COLO668 (cell line): ENCODE measurements around the gene SLC29A1.
A peak's percentile ranks its signal among the peaks of the same experiment; 100 is the strongest.

Experiments
- DNase-seq: peaks from one replicate; lab custom pipeline; 2025; ENCODE audit not compliant: unreplicated experiment; lab: John Stamatoyannopoulos, UW

The SLC29A1 gene

GRCh38 chr6:44264154-44265006 lies 41.0 kb downstream of the SLC29A1 start:
- DNase-seq = no peak

DNA sequence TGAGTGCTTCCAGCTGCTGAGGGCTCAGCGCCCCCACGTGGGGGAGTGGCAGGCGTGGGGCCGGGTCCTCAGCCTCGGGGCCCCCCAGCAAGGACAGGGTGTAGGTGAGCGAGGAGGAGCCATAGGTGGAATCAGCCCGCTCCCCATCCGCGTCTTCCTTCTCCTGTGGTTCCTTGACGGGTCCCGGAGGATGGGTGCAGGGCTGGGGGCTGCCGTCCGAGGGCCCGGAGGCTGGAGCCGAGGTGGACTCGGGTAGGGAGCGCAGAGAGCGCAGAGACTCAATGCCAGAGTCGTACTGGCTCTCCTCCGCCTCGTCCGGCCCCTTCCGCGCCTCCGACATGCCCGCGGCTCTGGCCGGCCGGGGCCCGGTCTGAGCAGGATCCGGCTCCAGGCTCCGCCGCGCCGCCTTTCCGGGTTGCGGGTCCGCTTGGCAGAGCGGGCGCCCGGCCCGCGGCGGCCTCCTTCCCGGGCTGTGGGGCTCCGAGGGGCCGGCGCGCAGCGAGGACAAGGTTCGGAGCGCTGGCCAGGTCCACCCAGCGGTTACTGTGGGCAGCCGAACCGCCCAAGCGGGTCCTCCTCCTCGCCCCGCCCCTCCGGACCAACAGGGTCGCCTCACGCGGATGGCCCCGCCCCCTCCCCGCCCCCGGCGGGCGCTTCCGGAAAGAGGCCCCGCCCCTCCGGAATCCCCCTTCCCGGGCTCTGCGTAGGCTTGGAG lies 41.8 kb downstream of the SLC29A1 start, which contains the start of gene NFKBIE:
NFKBIE (minus strand) TSS at position 545 of the 715 bp plus-strand sequence; CDS start at position 340, 205 bp downstream.
- DNase-seq = peak; percentile 87

- no peak for DNase-seq
Observed at GRCh38 chr6:44265722-44266233, 42.4 kb downstream of the SLC29A1 start.

DNA sequence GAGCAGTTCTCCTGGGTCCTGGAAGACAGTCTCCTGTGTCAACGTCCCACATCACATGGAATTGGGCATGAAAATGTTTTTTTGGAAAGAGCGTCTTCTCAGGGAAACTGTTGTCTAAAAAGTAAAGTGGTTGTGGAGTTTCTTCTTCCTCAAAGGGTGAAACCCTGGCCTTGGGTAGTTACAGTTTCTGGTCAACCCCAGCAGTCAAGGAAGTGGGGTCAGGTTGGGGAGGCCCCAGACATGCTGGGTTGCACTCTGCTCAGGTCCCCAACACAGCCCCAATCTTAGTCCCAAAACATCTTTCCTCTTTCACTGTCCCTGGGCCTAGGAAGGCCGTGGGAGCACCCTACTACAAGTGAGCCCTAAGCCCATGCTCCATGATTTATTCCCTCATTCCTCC lies 43.0 kb downstream of the SLC29A1 start:
- DNase-seq = no peak

DNA sequence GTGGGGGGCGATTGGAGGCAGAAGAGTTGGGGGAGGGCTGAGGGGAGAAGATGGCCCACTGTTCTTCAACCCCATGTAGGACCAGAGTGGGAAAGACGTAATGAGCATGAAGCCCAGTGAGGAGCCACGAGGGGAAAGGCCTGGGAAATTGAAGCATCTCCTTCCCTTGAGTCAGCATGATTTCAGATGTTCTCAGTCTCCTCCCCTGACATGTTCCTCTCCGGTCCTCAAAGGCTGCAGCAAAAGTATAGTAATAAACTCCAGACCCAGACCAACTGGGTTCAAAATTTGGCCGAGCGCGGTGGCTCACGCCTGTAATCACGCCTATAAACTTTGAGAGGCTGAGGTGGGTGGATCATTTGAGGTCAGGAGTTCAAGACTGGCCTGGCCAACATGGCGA lies 43.9 kb downstream of the SLC29A1 start:
- no peak for DNase-seq

DNA sequence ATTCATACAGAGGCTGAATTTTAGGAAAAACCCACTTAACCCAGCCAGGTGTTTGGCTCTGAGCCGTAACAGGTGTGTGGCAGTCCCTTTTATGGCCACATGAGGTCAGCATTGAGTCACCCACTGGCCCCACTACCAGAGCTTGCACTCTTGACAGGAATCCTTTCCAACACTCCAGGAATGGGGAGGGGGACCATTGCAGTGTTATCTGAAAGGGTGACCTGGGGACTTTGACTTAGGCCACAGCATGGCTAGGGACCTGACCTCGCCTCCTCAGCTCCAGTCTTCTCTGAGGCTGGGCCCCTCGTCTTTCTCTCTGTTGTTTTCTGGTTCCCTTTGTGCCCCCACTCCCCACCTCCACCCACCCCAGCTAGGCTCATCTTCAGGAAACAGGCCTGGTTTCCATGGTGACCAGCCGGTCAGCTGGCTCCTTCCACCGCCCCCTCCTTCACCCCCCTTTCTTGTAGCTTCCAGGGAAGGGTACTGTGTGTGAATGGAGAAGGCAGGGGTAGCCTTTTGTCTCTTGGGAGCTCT lies 44.8 kb downstream of the SLC29A1 start:
- DNase-seq = peak; percentile 36

DNA sequence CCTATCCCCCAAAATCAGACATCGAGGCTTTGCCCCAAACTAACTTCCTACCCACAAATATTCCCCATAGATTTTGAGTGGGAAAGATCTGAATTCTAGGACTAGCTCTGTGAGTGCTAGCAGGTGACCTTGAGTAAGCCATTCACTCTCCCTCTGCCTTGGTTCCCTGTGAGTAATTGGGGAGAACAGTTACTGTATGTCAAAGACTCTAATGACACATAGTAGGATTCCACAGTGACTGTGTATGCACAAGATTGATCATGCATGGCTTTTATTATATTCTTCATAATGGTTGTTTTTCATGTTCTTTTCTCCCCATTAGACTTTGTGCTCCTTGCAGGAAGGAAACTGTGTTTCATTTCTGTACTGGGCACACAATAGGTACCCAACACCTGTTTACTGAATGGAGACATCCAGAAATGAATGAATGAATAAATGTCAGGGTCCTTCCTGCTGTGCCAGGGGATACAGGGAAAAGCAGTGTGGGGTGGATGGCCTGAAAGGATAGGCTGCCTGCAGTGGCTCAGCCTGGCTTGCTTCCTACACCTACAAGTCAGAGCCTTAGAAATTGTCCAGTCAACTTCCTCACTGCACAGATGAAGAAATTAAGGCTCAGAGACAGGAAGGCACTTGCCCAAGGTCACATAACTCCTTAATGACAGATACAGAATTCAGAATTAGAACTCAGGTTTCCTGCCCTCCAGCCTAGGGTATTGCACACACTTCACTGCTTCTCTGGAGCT lies 46.0 kb downstream of the SLC29A1 start:
- no peak for DNase-seq

DNA sequence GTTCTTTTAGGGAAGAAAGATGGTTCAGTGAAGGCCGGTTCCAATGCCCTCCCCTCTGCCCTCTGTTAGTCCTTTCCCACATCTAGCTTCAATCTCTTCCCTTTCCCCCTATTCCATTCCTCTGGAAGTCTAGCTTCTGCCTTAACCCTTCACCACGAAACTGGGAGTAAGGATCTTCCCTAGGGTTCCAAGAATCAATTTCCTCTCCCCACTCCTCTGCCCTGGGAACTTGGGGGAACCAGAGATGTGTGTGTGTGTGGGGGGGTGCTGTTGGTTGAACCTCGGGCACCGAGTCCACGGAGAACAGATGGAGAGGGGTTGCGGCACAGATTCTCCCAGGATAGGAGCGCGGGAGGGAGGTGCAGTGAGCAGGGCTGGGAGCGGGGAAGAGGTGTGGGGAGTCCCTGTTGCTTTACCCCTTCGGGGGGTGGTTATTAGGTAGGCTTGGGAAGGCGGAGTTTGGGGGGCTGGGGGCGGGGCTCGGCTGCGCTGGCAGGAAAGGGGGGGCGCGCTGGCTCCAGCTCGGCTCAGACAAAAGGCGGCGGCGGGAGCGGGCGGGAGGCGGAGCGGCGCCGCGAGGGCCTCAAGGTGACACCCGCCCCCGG lies 46.6 kb downstream of the SLC29A1 start, which contains the start of gene TMEM151B:
TMEM151B (plus strand) TSS at position 530 of the 605 bp plus-strand sequence. CDS start 293 bp downstream, outside the sequence.
- no peak for DNase-seq

GRCh38 chr6:44270526-44271405 lies 47.4 kb downstream of the SLC29A1 start:
- no peak for DNase-seq

DNA sequence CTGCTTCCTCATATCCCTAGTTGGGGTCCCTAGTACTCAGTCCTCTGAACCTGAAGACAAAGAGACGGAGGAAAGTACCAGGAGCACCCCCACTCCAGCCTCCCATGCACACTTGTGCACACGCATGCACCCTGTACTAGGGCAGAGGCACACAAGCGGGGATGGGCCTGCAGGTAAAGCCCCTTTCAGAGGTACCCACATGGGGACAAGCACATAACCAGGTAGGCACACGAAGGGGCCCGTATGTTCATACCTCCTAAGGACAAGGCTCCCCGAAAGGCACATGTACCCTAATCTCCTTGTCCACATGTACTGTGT lies 48.0 kb downstream of the SLC29A1 start:
- no peak for DNase-seq

DNA sequence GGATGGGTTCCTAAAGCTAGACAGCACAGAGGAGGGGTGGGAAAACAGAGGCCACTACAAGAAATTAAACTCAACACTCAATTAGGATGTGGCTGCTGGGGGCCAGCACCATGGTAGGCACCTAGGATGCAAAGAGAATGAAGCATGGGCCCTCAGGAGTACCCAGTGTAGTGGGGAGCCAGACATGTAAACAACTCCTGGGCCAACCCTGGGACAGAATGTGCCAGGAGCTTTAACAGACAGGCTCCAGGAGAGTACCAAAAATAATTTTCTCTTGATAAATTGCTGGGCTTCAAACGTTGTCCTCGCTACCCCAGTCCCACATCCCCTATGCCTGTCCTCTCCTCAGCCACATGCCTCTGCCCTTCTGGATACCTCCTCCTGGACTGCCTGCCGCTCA lies 48.5 kb downstream of the SLC29A1 start:
- DNase-seq = no peak

DNA sequence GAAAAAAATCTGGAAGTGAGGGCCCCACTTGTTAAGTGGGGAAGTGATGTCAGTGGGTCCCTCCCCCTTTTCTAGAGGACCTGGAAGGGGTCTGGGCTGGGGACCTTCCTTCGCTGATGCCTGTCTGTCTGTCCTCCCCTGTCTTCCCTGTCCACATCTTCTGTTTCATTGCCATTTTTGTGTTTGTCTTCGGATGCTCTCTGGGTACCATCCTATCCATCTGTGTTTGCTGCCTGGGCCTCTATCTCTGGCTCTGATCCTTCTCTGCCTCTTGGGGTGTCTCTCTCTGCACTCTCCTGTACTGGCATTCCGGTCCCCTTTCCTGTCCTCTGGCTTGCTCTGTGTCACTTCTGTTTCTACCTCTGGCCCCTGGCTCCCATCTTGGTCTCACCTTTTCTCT lies 49.1 kb downstream of the SLC29A1 start:
- DNase-seq = no peak

DNA sequence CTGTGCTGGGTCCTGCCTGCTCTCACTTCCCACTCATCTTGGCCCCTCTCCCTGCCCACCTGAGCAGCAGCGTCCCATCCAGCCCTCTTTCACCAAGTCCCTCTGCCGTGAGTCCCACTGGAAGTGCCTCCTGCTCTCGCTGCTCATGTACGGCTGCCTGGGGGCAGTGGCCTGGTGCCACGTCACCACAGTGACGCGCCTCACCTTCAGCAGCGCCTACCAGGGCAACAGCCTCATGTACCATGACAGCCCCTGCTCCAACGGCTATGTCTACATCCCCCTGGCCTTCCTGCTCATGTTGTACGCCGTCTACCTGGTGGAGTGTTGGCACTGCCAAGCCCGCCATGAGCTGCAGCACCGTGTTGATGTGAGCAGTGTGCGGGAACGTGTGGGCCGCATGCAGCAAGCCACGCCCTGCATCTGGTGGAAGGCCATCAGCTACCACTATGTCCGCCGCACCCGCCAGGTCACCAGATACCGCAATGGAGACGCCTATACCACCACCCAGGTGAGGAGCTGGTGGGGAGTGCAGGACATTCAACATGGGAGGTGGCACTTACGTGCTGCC lies 49.7 kb downstream of the SLC29A1 start:
- no peak for DNase-seq

DNA sequence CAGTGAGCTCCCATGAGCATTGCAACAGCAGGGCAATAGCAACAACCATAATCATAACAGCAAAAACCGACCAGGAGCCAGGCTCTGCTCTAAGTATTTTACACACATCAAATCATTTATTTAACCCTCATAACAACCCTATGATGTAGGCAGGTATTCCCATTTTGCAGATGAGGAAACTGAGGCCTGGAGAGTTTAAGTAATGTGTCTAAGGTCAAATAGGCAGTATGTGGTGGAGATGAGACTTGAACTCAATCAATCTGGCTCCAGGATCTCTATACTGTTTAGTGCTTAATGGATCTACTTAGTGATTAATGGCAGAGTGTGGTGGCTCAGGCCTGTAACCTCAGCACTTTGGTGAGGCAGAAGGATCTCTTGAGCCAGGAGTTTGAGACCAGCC lies 50.2 kb downstream of the SLC29A1 start:
- no peak for DNase-seq

GRCh38 chr6:44275271-44275748 lies 51.9 kb downstream of the SLC29A1 start:
- DNase-seq = no peak

- peak; percentile 69 for DNase-seq
Observed at GRCh38 chr6:44275749-44276648, 52.6 kb downstream of the SLC29A1 start.

DNA sequence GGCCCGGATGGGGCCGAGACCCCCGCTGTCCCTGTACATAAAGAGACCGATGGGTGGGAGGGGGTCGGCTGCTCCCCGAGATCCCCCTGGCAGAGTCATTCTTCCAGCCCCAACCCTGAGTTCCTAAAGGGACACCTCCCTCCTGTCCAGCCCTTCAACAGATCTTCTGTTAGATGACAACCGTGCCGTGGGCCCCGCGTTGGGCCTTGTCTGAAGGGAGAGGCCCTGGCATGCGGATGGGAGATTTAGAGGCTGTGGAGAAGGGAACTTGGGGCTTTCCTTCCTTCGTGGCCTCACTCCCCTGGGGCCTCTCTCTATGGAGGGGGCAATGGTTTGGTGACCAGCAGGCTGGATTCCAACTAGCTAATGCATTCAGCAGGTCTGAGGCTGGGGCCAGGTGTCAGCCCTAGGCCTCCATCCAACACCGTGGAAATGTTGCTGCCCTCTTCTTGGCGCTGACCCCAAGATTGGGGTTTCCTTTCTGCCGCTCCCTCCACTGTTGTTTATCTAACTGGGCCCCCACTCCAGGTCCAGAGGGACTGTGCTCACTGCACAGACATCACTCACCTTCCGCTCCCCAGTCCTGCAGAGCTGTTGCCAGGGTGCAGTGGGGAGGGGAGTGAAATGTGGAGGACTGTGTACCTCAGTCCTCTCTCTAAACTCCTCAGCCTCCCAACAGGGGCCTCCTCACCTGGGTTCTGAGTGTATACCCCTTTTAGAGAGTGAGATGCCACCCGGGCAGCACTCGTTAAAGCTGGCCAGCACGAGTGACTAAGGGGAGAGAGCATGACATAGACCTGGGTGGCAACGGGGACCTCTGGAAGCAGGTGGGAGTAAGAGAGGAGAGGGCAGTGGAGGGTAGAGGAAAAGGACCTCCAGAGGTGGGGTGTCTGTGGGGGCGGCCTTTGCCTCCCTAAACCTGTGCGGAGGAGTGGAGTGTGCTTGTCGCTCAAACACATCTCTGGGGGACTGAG lies 53.6 kb downstream of the SLC29A1 start:
- DNase-seq = no peak
